DOHH2 (cell line): ENCODE measurements around the gene COL4A1.

ENCODE experiments used
- H3F3A ChIP-seq: fragments of 200-600 bp; sonication (generic), shearing (Covaris generic); 2 replicates; pipeline ENCODE4 v1.6.0; 2016; ENCODE audit warnings: antibody characterized with exemption, mild to moderate bottlenecking; ENCODE audit not compliant: control insufficient read depth, insufficient read depth
- H3K27ac ChIP-seq: fragments of 200-600 bp; sonication (generic); 2 replicates; pipeline ENCODE4 v1.5.1; 2014; ENCODE audit warnings: low read depth, mild to moderate bottlenecking, low read length, moderate library complexity
- H3K27me3 ChIP-seq: fragments of 200-600 bp; sonication (generic); 2 replicates; pipeline ENCODE4 v1.6.1; 2014; ENCODE audit warnings: mild to moderate bottlenecking, low read length, mixed read lengths; ENCODE audit not compliant: control insufficient read depth
- H3K36me3 ChIP-seq: fragments of 200-600 bp; sonication (generic); 2 replicates; pipeline ENCODE4 v1.6.1; 2014; ENCODE audit warnings: mild to moderate bottlenecking, low read length, moderate library complexity, mixed read lengths; ENCODE audit not compliant: control insufficient read depth
- H3K4me1 ChIP-seq: fragments of 200-600 bp; sonication (generic); 2 replicates; pipeline ENCODE4 v1.6.1; 2014; ENCODE audit warnings: mild to moderate bottlenecking, low read length, mixed read lengths; ENCODE audit not compliant: control insufficient read depth
- H3K4me2 ChIP-seq: fragments of 200-600 bp; sonication (generic); 2 replicates; pipeline ENCODE4 v1.6.0; 2014; ENCODE audit warnings: mild to moderate bottlenecking, low read length, moderate library complexity
- H3K4me3 ChIP-seq: fragments of 200-600 bp; sonication (generic); 2 replicates; pipeline ENCODE4 v1.5.1; 2014; ENCODE audit warnings: mild to moderate bottlenecking, low read length, mixed read lengths
- H3K79me2 ChIP-seq: fragments of 200-600 bp; sonication (generic); 2 replicates; pipeline ENCODE4 v1.6.1; 2014; ENCODE audit warnings: mild to moderate bottlenecking, low read length, mixed read lengths; ENCODE audit not compliant: control insufficient read depth
- H3K9me2 ChIP-seq: fragments of 200-600 bp; sonication (generic); replicated peaks from 2 replicates; pipeline ENCODE4 v1.6.1; 2014; ENCODE audit warnings: mild to moderate bottlenecking, low read length, mixed read lengths; ENCODE audit not compliant: control insufficient read depth
- H3K9me3 ChIP-seq: fragments of 200-600 bp; sonication (generic); 2 replicates; pipeline ENCODE4 v1.6.1; 2014; ENCODE audit warnings: antibody characterized with exemption, low read length, mixed read lengths; ENCODE audit not compliant: control insufficient read depth, insufficient read depth
- H4K20me1 ChIP-seq: fragments of 200-600 bp; sonication (generic); 2 replicates; pipeline ENCODE4 v1.6.0; 2014; ENCODE audit warnings: low read depth, mild to moderate bottlenecking, antibody characterized with exemption, low read length, moderate library complexity; ENCODE audit not compliant: control insufficient read depth, insufficient read depth
- EZH2phosphoT487 ChIP-seq: fragments of 200-600 bp; sonication (generic); IDR thresholded peaks from 2 replicates; pipeline ENCODE4 v1.6.1; 2017; ENCODE audit warnings: borderline replicate concordance, mild to moderate bottlenecking, antibody characterized with exemption, low read length, moderate library complexity, mixed read lengths
- TF ChIP-seq, protein P1 (sequence below): fragments of 200-600 bp; sonication (generic); IDR thresholded peaks from one replicate; pipeline ENCODE4 v1.5.1; 2014; ENCODE audit warnings: antibody characterized with exemption, mild to moderate bottlenecking, low read depth, low read length; ENCODE audit not compliant: poor library complexity, severe bottlenecking

The COL4A1 gene

DNA sequence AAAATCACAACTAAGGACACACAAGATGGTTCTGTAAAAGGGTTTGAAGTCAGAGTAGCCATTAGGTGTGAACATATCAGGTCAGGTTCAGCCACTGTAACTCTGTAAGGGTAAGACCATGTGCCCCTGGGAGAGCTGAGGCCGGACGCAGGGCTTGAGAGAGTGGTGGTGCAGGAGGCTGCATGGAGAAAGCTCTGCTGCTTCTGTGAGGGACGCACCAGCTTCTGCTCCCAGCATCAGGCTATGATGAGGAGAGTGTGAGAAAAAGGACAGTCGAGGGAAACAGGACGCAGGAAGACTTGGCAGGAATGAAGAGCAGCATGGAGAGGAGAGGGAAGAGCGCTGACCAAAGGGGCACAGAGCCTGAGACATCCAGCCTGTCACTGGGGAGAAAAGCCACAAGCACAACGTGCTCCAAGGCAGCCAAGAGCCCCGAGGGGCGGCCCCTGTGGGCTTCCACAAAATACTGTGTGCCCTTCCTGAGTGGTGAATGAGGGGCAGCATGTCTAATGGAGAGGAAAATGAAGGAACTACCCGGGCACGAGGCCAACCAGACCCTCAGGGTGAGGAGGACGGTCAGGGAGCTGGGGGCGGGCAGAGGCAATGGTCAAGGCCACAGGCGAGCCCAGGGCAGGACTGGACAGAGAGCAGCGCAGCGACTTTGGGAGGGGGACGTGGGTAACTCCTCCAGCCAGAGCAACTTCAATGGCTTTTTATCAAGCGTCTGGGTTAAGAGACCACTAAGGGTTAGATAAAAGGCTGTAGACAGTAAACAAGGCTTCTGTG lies 107.7 kb downstream of the COL4A1 start:
- H3K27me3 ChIP-seq = no peaks in the 10 kb centered on the region
- no peaks in the 10 kb centered on the region for H3K36me3 ChIP-seq
- H3K4me1 ChIP-seq = no peaks in the 10 kb centered on the region
- no peaks in the 10 kb centered on the region for H3K9me3 ChIP-seq
- no peak overlapping the region for H3K27ac ChIP-seq
- H3K79me2 ChIP-seq = no peaks in the 10 kb centered on the region
- TF ChIP-seq, protein P1, sequence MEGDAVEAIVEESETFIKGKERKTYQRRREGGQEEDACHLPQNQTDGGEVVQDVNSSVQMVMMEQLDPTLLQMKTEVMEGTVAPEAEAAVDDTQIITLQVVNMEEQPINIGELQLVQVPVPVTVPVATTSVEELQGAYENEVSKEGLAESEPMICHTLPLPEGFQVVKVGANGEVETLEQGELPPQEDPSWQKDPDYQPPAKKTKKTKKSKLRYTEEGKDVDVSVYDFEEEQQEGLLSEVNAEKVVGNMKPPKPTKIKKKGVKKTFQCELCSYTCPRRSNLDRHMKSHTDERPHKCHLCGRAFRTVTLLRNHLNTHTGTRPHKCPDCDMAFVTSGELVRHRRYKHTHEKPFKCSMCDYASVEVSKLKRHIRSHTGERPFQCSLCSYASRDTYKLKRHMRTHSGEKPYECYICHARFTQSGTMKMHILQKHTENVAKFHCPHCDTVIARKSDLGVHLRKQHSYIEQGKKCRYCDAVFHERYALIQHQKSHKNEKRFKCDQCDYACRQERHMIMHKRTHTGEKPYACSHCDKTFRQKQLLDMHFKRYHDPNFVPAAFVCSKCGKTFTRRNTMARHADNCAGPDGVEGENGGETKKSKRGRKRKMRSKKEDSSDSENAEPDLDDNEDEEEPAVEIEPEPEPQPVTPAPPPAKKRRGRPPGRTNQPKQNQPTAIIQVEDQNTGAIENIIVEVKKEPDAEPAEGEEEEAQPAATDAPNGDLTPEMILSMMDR = no peak
- TF ChIP-seq EZH2phosphoT487 = no peak
- H3F3A ChIP-seq = no peaks in the 10 kb centered on the region
- H3K9me2 ChIP-seq = no peaks in the 10 kb centered on the region
- no peaks in the 10 kb centered on the region for H4K20me1 ChIP-seq
- no peak overlapping the region for H3K4me2 ChIP-seq
- H3K4me3 ChIP-seq = no peak overlapping the region

DNA sequence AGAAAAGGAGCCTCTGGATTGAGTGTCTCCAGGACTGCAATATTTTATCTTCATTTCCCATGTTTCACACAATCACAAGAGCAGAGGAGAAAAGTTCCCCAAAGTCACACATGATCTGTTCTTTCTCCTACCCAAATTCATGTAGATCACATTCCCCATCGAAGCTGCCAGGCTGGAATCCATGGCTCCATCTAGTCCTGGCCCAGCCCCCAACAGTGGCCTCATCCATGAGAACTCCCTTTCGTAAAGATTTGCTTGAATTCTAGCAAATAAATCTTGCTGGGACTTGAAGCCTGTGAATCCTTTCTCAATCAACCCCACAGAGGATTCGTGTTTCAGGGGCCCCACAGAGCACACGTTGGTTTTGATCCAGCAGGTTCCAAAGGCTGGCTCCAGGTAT lies 109.5 kb downstream of the COL4A1 start:
- H3K27me3 ChIP-seq = no peaks in the 10 kb centered on the region
- H3K4me2 ChIP-seq = no peak overlapping the region
- no peaks in the 10 kb centered on the region for H3K9me3 ChIP-seq
- H3K9me2 ChIP-seq = no peaks in the 10 kb centered on the region
- H3F3A ChIP-seq = no peaks in the 10 kb centered on the region
- H3K4me1 ChIP-seq = no peaks in the 10 kb centered on the region
- no peaks in the 10 kb centered on the region for H3K79me2 ChIP-seq
- no peaks in the 10 kb centered on the region for H4K20me1 ChIP-seq
- no peak overlapping the region for H3K4me3 ChIP-seq
- no peak overlapping the region for H3K27ac ChIP-seq
- no peaks in the 10 kb centered on the region for H3K36me3 ChIP-seq
- TF ChIP-seq, protein P1 = no peak
- no peak for TF ChIP-seq EZH2phosphoT487

DNA sequence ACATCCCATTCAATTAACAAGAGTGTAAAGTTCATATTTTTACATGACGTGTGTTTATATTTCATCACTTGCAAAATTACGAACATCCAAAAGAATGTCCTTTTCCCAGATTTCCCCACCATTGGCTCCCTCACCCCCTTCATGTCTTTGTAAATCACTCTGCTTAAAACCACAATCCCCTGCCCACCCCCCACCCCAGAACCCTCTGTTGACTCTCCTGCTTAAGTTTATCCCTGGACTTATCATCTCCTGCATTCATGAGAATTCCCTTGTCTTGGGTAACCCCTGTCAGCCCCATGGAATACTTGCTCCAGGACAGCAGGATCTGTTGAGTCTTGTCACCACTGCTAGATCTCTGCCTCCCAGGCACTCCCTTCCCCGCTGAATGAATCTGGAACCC lies 109.9 kb downstream of the COL4A1 start:
- H4K20me1 ChIP-seq = no peaks in the 10 kb centered on the region
- no peaks in the 10 kb centered on the region for H3K9me2 ChIP-seq
- no peak for TF ChIP-seq EZH2phosphoT487
- TF ChIP-seq, protein P1 = no peak
- no peaks in the 10 kb centered on the region for H3K4me1 ChIP-seq
- no peak overlapping the region for H3K4me2 ChIP-seq
- no peaks in the 10 kb centered on the region for H3K9me3 ChIP-seq
- H3K4me3 ChIP-seq = no peak overlapping the region
- no peaks in the 10 kb centered on the region for H3F3A ChIP-seq
- H3K27me3 ChIP-seq = no peaks in the 10 kb centered on the region
- H3K36me3 ChIP-seq = no peaks in the 10 kb centered on the region
- H3K79me2 ChIP-seq = no peaks in the 10 kb centered on the region
- H3K27ac ChIP-seq = no peak overlapping the region
